Left ventricle myocardium inferior (tissue), 1 donor: Measurements from ENCODE around the gene P4HTM. TPM values are rescaled to one million over a fixed set of nuclear protein-coding genes. Genes with fewer than 3 reads are reported as not detected.
A peak's percentile ranks its signal among the peaks of the same experiment; 100 is the strongest.

Experiments used
- DNase-seq: peaks from one replicate; pipeline ENCODE4 v3.0.0-alpha.2; 2020
- H3K27ac ChIP-seq: fragments of 200-600 bp; replicated peaks from 2 replicates; pipeline ENCODE4 v1.8.0; 2021
- H3K27me3 ChIP-seq: fragments of 200-600 bp; 2 replicates; pipeline ENCODE4 v1.8.0; 2021; ENCODE audit warnings: low read depth
- H3K36me3 ChIP-seq: fragments of 200-600 bp; 2 replicates; pipeline ENCODE4 v1.8.0; 2021
- H3K4me1 ChIP-seq: fragments of 200-600 bp; 2 replicates; pipeline ENCODE4 v1.8.0; 2021
- H3K4me3 ChIP-seq: fragments of 200-600 bp; 2 replicates; pipeline ENCODE4 v1.8.0; 2021; ENCODE audit warnings: mild to moderate bottlenecking, moderate library complexity
- H3K9me3 ChIP-seq: fragments of 200-600 bp; replicated peaks from 2 replicates; pipeline ENCODE4 v1.8.0; 2021
- intact Hi-C: fragments of 100-400 bp; cut with micrococcal nuclease; formaldehyde crosslinking; loops from one replicate; pipeline ENCODE4 v1.11.0; 2022
- total RNA-seq: library from RNA; stranded (reverse); fragmentation: NEBNext Ultra II Directional; extraction: Animal tissue kit (Norgen Biotek cat#: 25700); gene quantifications from one replicate; pipeline ENCODE4 v1.2.1, GENCODE V29; 2021
- TF ChIP-seq, protein P1 (sequence below): fragments of 200-600 bp; IDR thresholded peaks from 2 replicates; pipeline ENCODE4 v1.8.0; 2021; ENCODE audit warnings: antibody characterized with exemption, mild to moderate bottlenecking, borderline replicate concordance
- donor health status: DM: no; HTN: yes; CAD: no; lungs with severe emphysema.

P4HTM gene
- total RNA-seq, 1 donor from 2014 or later, result 28.9 TPM

DNA sequence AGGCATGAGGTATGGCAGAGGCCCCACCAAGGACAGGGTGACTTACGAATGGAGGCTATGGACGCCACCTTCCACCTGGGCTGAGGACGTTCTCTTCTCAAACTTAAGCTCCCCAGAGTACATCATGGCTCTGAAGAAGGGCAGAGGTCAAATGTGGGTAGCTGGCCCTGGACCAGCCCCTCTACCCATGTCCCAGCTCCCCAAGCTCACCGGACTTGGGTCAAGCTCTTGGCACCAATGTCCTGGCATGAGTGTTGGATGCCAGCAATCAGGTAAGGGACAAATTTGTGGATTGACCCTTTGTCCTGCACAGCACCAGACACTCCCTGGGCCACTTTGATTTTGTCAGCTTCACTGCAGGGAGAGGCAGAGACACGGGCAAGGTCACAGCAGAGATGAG lies 34.4 kb downstream of the P4HTM start:
- Histone ChIP-seq H3K4me3 (no peak overlapping the region), H3K9me3 (no peaks in the 10 kb centered on the region), H3K4me1 (peaks cover 79% of the 10 kb centered on the region), H3K27me3 (no peaks in the 10 kb centered on the region), H3K27ac (no peak overlapping the region), H3K36me3 (peaks cover 40% of the 10 kb centered on the region)
- TF ChIP-seq, protein P1, sequence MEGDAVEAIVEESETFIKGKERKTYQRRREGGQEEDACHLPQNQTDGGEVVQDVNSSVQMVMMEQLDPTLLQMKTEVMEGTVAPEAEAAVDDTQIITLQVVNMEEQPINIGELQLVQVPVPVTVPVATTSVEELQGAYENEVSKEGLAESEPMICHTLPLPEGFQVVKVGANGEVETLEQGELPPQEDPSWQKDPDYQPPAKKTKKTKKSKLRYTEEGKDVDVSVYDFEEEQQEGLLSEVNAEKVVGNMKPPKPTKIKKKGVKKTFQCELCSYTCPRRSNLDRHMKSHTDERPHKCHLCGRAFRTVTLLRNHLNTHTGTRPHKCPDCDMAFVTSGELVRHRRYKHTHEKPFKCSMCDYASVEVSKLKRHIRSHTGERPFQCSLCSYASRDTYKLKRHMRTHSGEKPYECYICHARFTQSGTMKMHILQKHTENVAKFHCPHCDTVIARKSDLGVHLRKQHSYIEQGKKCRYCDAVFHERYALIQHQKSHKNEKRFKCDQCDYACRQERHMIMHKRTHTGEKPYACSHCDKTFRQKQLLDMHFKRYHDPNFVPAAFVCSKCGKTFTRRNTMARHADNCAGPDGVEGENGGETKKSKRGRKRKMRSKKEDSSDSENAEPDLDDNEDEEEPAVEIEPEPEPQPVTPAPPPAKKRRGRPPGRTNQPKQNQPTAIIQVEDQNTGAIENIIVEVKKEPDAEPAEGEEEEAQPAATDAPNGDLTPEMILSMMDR, result no peak
- no peak for DNase-seq
- intact Hi-C loops, result no loop called here

DNA sequence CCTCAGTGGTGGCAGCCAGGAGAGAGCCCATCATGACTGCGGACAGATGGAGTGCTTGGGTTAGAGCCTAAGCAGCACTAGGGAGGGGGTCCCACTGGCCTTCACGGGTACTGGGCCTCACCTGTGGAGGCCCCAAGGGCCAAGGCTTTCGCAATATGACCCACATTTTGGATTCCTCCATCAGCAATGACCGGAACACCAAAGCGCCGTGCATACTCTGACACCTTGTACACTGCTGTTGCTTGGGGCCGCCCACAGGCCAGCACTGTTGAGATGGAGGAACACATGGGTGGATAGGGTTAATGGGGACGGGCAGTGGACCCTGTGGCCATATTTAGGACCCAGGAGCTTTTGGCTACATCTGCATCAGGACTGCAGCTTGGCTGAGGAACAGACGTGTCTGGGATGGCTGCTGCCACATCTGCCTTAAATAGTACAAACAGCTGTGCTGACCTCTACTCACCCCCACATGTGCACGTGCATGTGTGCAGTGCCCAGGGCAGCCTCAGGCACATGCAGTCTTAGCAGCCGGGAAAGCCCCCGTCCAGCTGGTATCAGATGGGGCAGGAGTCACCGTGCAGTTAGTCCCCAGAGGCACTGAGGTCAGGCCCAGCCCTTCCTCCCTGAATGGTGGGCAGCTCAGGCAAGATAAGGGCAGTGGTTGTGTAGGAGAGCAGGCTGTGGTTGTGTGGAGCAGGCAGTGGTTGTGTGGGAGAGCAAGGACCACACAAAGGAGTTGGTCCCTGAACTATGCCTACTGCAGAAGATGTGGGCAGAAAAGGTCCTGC lies 35.2 kb downstream of the P4HTM start:
- intact Hi-C loops, result no loop called here
- Histone ChIP-seq H3K27ac (peak overlapping the region; percentile 7), H3K9me3 (no peaks in the 10 kb centered on the region), H3K4me1 (peaks cover 78% of the 10 kb centered on the region), H3K27me3 (no peaks in the 10 kb centered on the region), H3K4me3 (no peak overlapping the region), H3K36me3 (peaks cover 43% of the 10 kb centered on the region)
- no peak for DNase-seq
- TF ChIP-seq, protein P1, result no peak

DNA sequence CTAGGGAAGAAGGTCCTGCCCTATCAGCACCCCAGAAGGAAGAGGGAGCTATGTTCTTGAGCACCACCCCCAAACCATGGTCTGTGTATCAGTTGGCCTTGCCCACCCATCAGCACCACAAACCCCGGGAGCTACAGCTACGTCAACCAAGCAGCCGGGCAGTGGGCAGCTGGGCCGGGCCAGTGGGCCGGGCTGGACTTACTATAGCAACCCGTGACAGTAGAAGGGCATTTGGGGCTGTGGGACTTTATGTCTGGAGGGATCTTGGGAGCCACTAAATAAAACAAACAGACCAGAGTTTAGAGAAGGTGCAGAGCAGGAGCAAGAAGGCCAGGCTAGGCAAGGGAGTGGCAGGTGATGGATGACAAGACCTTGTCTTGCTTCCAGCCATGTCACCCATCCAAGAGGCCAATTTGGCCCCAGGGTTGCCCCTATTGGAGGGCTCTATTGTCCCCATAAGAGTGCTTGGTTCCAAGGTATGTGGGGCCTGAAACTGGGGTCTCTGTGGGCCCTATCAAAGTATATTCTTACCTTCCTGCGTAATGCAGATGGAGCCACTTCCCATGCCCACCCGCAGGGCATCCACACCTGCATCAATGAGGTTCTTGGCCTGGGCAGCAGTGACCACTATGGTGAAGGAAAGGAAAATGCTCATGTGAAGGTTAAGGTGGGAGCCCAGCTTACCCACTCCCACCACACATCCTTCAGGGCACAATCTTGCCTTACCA lies 35.9 kb downstream of the P4HTM start:
- intact Hi-C loops, result no loop called here
- no peak for DNase-seq
- H3K36me3 ChIP-seq, result peaks cover 50% of the 10 kb centered on the region

DNA sequence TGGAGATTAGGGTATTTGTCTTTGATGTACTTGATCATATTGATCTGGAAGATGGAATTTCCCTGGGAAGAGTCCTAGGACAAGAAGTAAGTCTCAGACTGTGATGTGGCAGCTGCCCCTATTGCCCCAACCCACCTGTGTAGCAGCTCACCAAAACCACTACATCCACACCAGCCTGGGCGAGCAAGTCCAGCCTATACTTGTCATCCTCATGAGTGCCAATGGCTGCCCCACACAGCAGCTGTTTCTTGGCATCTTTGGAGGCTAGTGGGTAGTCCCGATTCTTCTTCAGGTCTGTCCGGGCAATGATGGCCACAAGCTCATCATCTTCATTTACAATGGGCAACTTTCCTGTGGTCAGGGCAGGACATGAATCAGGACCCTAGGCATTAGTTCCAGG lies 36.5 kb downstream of the P4HTM start:
- DNase-seq, result no peak
- H3K4me1 ChIP-seq, result peaks cover 67% of the 10 kb centered on the region

More for the DNA sequence above, 35.9 kb downstream of the P4HTM start:
- TF ChIP-seq, protein P1, result no peak
- Histone ChIP-seq H3K4me3 (no peak overlapping the region), H3K4me1 (peaks cover 70% of the 10 kb centered on the region), H3K27me3 (no peaks in the 10 kb centered on the region), H3K9me3 (no peaks in the 10 kb centered on the region), H3K27ac (no peak overlapping the region)

DNA sequence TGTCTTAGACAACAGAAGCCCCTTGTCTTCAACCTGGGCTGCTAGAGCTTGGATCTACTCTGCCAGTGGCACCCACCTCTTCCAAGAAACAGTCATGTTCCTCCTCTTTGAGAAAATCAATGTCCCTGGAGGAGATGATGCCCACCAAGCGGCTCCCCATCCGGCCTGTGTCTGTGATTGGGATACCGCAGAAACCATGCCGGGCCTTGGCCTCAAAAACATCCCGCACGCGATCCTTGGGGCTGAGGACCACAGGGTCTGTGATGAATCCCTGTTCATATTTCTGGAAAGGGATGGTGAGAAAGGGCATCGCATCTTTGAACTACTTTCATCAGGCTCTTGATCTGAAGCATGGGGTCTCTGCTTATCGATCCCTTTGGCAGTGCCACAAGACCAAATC lies 37.6 kb downstream of the P4HTM start:
- H3K9me3 ChIP-seq, result no peaks in the 10 kb centered on the region
- peaks cover 67% of the 10 kb centered on the region for H3K36me3 ChIP-seq
- TF ChIP-seq, protein P1, result no peak
- H3K4me3 ChIP-seq, result no peak overlapping the region
- no peak for DNase-seq
- H3K4me1 ChIP-seq, result peaks cover 70% of the 10 kb centered on the region
- H3K27ac ChIP-seq, result peak overlapping the region; percentile 94
- intact Hi-C loops, result no loop called here
- no peaks in the 10 kb centered on the region for H3K27me3 ChIP-seq

More for the DNA sequence above, 36.5 kb downstream of the P4HTM start:
- TF ChIP-seq, protein P1, result no peak
- Histone ChIP-seq H3K4me3 (no peak overlapping the region), H3K36me3 (peaks cover 56% of the 10 kb centered on the region), H3K27ac (no peak overlapping the region), H3K9me3 (no peaks in the 10 kb centered on the region), H3K27me3 (no peaks in the 10 kb centered on the region)
- intact Hi-C loops, result no loop called here
